Activated B cell treated with CpG ODN at 0.5 μM for 24 hours (primary cell): Measurements from ENCODE around the gene RHOA. TPM values are rescaled to one million over a fixed set of nuclear protein-coding genes. Genes with fewer than 3 reads are reported as not detected.
"Not testable (repeated sequence)": the region's sequence is repeated elsewhere in the genome, so short reads cannot be mapped to it uniquely, and the experiment has no call there.

Source experiments
- ATAC-seq: fragments of 200-7000 bp; cut with Tn5 transposase; one replicate; pipeline ENCODE4 v1.10.0; 2021; ENCODE audit warnings: low read depth, mild to moderate bottlenecking, moderate library complexity
- CTCF ChIA-PET: fragments of 350-600 bp; sonication (Branson Sonifier 250); formaldehyde crosslinking; loops from one replicate; lab custom pipeline; 2021; ENCODE audit warnings: antibody characterized with exemption; lab: Charles Lee
- POLR2A ChIA-PET: fragments of 350-600 bp; sonication (Branson Sonifier 250); formaldehyde crosslinking; loops from one replicate; lab custom pipeline; 2021; ENCODE audit warnings: antibody characterized with exemption; lab: Charles Lee
- DNase-seq: peaks from one replicate; pipeline ENCODE4 v3.0.0; 2022
- H3K27ac Mint-ChIP-seq: one replicate; pipeline ENCODE4 v1.8.0; 2020; ENCODE audit warnings: mixed read lengths
- H3K27me3 Mint-ChIP-seq: one replicate; pipeline ENCODE4 v1.8.0; 2021; ENCODE audit warnings: mixed read lengths
- H3K36me3 Mint-ChIP-seq: one replicate; pipeline ENCODE4 v1.8.0; 2021; ENCODE audit warnings: low read depth, mixed read lengths
- H3K4me1 Mint-ChIP-seq: one replicate; pipeline ENCODE4 v1.8.0; 2021; ENCODE audit warnings: mixed read lengths
- H3K4me3 Mint-ChIP-seq: one replicate; pipeline ENCODE4 v1.8.0; 2020; ENCODE audit warnings: mild to moderate bottlenecking, mixed read lengths
- H3K9me3 Mint-ChIP-seq: one replicate; pipeline ENCODE4 v1.8.0; 2020; ENCODE audit warnings: mixed read lengths
- intact Hi-C: fragments of 100-400 bp; cut with micrococcal nuclease; formaldehyde crosslinking; loops from one replicate; pipeline ENCODE4 v1.15.1; 2024
- total RNA-seq: library from RNA; stranded (reverse); gene quantifications from 2 replicates; pipeline ENCODE4 v1.2.3, GENCODE V29; 2022
- TF ChIP-seq, protein P1 (sequence below): fragments of 200-600 bp; IDR thresholded peaks from one replicate; pipeline ENCODE4 v1.8.0; 2022; ENCODE audit warnings: antibody characterized with exemption, mild to moderate bottlenecking

The RHOA gene
- total RNA-seq, 1 donor from 2014 or later = 399 TPM

DNA sequence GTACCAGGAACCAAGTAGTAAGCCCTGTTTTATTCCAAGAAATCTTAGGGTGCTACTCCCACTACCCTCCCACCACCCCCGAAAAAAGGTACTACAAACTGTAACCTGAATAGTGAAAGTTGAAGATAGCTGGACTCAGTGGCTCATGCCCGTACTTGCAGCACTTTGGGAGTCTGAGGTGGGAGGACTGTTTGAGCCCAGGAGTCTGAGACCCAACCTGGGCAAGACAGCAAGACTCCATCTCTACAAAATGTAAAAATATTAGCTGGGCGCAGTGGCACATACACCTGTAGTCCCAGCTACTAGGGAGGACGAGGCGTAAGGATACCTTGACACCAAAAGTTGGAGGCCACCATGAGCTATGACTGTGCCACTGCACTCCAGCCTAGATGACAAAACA, 7.9 kb downstream of the RHOA start:
- H3K4me1 Mint-ChIP-seq = peaks cover 72% of the 10 kb centered on the region
- DNase-seq = no peak
- ChIA-PET POLR2A (interaction anchor here (0.6 to 0.8 kb wide), 4 partner anchors 10 to 59 kb away, joined by 3 to 4 read pairs (median 4); no protein-coding TSS in a partner anchor), CTCF (no interaction called here)
- H3K27ac Mint-ChIP-seq = peak overlapping the region; percentile 24
- H3K4me3 Mint-ChIP-seq = no peak overlapping the region
- no peak for ATAC-seq
- intact Hi-C loops = no loop called here
- H3K9me3 Mint-ChIP-seq = no peaks in the 10 kb centered on the region
- H3K27me3 Mint-ChIP-seq = no peaks in the 10 kb centered on the region
- TF ChIP-seq, protein P1, sequence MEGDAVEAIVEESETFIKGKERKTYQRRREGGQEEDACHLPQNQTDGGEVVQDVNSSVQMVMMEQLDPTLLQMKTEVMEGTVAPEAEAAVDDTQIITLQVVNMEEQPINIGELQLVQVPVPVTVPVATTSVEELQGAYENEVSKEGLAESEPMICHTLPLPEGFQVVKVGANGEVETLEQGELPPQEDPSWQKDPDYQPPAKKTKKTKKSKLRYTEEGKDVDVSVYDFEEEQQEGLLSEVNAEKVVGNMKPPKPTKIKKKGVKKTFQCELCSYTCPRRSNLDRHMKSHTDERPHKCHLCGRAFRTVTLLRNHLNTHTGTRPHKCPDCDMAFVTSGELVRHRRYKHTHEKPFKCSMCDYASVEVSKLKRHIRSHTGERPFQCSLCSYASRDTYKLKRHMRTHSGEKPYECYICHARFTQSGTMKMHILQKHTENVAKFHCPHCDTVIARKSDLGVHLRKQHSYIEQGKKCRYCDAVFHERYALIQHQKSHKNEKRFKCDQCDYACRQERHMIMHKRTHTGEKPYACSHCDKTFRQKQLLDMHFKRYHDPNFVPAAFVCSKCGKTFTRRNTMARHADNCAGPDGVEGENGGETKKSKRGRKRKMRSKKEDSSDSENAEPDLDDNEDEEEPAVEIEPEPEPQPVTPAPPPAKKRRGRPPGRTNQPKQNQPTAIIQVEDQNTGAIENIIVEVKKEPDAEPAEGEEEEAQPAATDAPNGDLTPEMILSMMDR = no peak
- peaks cover 41% of the 10 kb centered on the region for H3K36me3 Mint-ChIP-seq

- Mint-ChIP-seq H3K9me3 (no peaks in the 10 kb centered on the region), H3K27me3 (no peaks in the 10 kb centered on the region), H3K4me3 (no peak overlapping the region), H3K36me3 (peaks cover 50% of the 10 kb centered on the region), H3K27ac (no peak overlapping the region), H3K4me1 (peaks cover 70% of the 10 kb centered on the region)
- ATAC-seq (no peak), DNase-seq (no peak)
- intact Hi-C loops = loop anchor here (1.0 kb wide), 1 partner anchor 10 kb away; the partner anchor contains the start of gene RHOA
- POLR2A ChIA-PET = interaction anchor here (0.7 kb wide), 1 partner anchor 46 kb away, joined by 3 read pairs; no protein-coding TSS in a partner anchor
- CTCF ChIA-PET = no interaction called here
- TF ChIP-seq, protein P1 = no peak
Observed at GRCh38 chr3:49401766-49402165, 10.0 kb downstream of the RHOA start.

- no peak for DNase-seq
- H3K27ac Mint-ChIP-seq = peak overlapping the region; percentile 66
- H3K27me3 Mint-ChIP-seq = no peaks in the 10 kb centered on the region
- POLR2A ChIA-PET = interaction anchor here (0.5 to 2.0 kb wide), 4 partner anchors 8 to 311 kb away, joined by 3 to 8 read pairs (median 4); partner anchors contain the start of gene RHOA
- ATAC-seq = peak; percentile 38
- CTCF ChIA-PET = interaction anchor here (1.2 kb wide), 1 partner anchor 59 kb away, joined by 3 read pairs; no protein-coding TSS in a partner anchor
- H3K36me3 Mint-ChIP-seq = peaks cover 62% of the 10 kb centered on the region
- intact Hi-C loops = no loop called here
- H3K9me3 Mint-ChIP-seq = no peaks in the 10 kb centered on the region
- TF ChIP-seq, protein P1 = no peak
- peak overlapping the region; percentile 41 for H3K4me3 Mint-ChIP-seq
- peaks cover 75% of the 10 kb centered on the region for H3K4me1 Mint-ChIP-seq
Observed at GRCh38 chr3:49399461-49399860, 12.3 kb downstream of the RHOA start.

GRCh38 chr3:49397470-49397869, 14.3 kb downstream of the RHOA start:
- ATAC-seq (peak; percentile 84), DNase-seq (no peak)
- H3K4me1 Mint-ChIP-seq = peaks cover 78% of the 10 kb centered on the region
- peak overlapping the region; percentile 19 for H3K27ac Mint-ChIP-seq
- intact Hi-C loops = loop anchor here (1.0 kb wide), 1 partner anchor 15 kb away; the partner anchor contains the start of gene TCTA
- CTCF ChIA-PET = no interaction called here
- POLR2A ChIA-PET = interaction anchor here (0.8 to 1.0 kb wide), 3 partner anchors 14 to 32 kb away, joined by 4 to 9 read pairs (median 5); partner anchors contain the start of genes NICN1, RHOA and TCTA
- H3K27me3 Mint-ChIP-seq = no peaks in the 10 kb centered on the region
- TF ChIP-seq, protein P1 = no peak
- no peaks in the 10 kb centered on the region for H3K9me3 Mint-ChIP-seq
- no peak overlapping the region for H3K4me3 Mint-ChIP-seq
- H3K36me3 Mint-ChIP-seq = peaks cover 65% of the 10 kb centered on the region

DNA sequence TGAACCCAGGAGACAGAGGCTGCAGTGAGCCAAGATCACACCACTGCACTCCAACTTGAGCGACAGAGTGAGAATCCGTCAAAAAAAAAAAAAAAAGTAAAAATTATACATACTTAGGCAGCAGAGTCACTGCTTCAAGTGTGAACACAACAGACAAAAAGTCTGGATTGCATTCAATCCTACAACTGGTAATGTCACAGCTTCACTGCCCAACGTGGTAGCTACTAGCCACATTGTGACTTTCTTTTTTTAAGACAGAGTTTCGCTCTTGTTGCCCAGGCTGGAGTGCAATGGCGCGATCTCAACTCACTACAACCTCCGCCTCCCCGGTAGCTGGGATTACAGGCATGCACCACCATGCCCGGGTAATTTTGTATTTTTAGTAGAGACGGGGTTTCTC, 20.5 kb downstream of the RHOA start:
- POLR2A ChIA-PET = interaction anchor here (0.7 to 1.2 kb wide), 3 partner anchors 9 to 39 kb away, joined by 4 to 6 read pairs (median 4); no protein-coding TSS in a partner anchor
- ATAC-seq, DNase-seq, H3K27ac Mint-ChIP-seq, CTCF ChIA-PET, intact Hi-C loops, H3K27me3 Mint-ChIP-seq, H3K4me3 Mint-ChIP-seq, H3K9me3 Mint-ChIP-seq: not testable (repeated sequence)
- Mint-ChIP-seq H3K4me1 (peaks cover 58% of the 10 kb centered on the region), H3K36me3 (peaks cover 46% of the 10 kb centered on the region)
